H1 (cell line): ENCODE measurements around the gene ZNHIT3. TPM values are rescaled to one million over a fixed set of nuclear protein-coding genes. Genes with fewer than 3 reads are reported as not detected.

Experiments used
- CBX8 ChIP-seq: fragments of 300-800, 300-1000 bp; sonication (generic); IDR thresholded peaks from 2 replicates; pipeline ENCODE4 v1.7.1; 2016; ENCODE audit warnings: low read depth, low read length, borderline replicate concordance
- RBBP5 ChIP-seq: IDR thresholded peaks from 2 replicates; pipeline ENCODE4 v1.7.1; 2012; ENCODE audit warnings: low read depth, mild to moderate bottlenecking, inconsistent platforms, low read length, moderate library complexity, borderline replicate concordance
- RNF2 ChIP-seq: fragments of 200-900, 300-1000 bp; sonication (generic); IDR thresholded peaks from 2 replicates; pipeline ENCODE4 v1.7.1; 2016; ENCODE audit warnings: borderline replicate concordance, low read depth, mild to moderate bottlenecking, antibody characterized with exemption, low read length; ENCODE audit not compliant: poor library complexity, severe bottlenecking; ENCODE audit errors: missing control alignments
- SIRT6 ChIP-seq: IDR thresholded peaks from one replicate; pipeline ENCODE4 v1.7.1; 2012; ENCODE audit warnings: low read length, inconsistent platforms
- ZNF274 ChIP-seq: IDR thresholded peaks from 2 replicates; pipeline ENCODE4 v1.7.0; 2012; ENCODE audit warnings: low read length, borderline replicate concordance; ENCODE audit errors: extremely low read depth
- polyA plus RNA-seq, 7 experiments: library from polyadenylated mRNA; depleted of rRNA in 3 of 7; stranded (reverse) in 5 of 7; unstranded in 2 of 7; fragments of >200 nt in 5 of 7; fragments of 200-250 nt in 2 of 7; gene quantifications; 1 replicate in 5 of 7; 2 replicates in 1 of 7; 4 replicates in 1 of 7; pipeline versions ENCODE4 v1.2.1 to v1.2.3, GENCODE V29; 2011 to 2013; ENCODE audit warnings: missing spikeins in 2 of 7, mixed read lengths in 2 of 7
- total RNA-seq: library from RNA; stranded (reverse); fragmentation: NEBNext Ultra II Directional; extraction: Animal tissue kit (Norgen Biotek cat#: 25700); gene quantifications from 2 replicates; pipeline ENCODE4 v1.2.1, GENCODE V29; 2021
- TF ChIP-seq, protein P1 (sequence below): fragments of 300-600 bp; sonication (generic); IDR thresholded peaks from 2 replicates; pipeline ENCODE4 v1.7.1; 2012; ENCODE audit warnings: low read length, moderate library complexity, mild to moderate bottlenecking, inconsistent platforms; ENCODE audit not compliant: insufficient replicate concordance
- TF ChIP-seq, protein P2 (sequence below): IDR thresholded peaks from 2 replicates; pipeline ENCODE4 v1.6.1; 2012; ENCODE audit warnings: inconsistent platforms
- TF ChIP-seq, protein P3 (sequence below), 3 experiments: IDR thresholded peaks; 1 replicate in 2 of 3; 2 replicates in 1 of 3; pipeline versions ENCODE4 v1.5.1 to v1.6.1; 2011; ENCODE audit warnings: low read length in 3 of 3, mild to moderate bottlenecking in 3 of 3, inconsistent platforms in 2 of 3, low read depth in 1 of 3, moderate library complexity in 1 of 3; ENCODE audit not compliant: insufficient read depth in 1 of 3; ENCODE audit errors: control extremely low read depth in 1 of 3

ZNHIT3 gene
- total and polyA plus RNA-seq, 2 of the 8 experiments (the other 6 are each of a cell fraction or from before 2014, with no cell fraction given), result 59.1 to 147 TPM

DNA sequence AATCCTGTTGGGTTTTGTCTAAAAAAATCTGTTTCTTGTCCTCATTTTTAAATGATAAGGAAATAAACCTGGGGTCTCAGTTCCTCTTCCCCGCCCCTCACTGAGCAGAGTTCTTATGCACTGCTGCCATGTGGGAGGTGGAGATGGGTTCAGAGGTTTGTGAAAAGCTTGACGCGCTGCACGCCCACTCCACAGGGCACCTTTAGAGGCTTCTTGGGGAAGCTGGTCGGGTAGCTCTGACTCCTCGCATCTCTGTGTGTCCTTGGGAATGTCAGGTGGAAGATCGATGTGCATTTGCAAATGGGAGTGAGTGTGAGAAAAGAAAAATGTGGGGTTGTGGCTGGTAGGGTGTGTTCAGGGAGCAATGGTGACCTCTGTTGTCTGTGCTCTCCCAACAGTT is 4.7 kb upstream of the ZNHIT3 start (continued):
- TF ChIP-seq, protein P1, sequence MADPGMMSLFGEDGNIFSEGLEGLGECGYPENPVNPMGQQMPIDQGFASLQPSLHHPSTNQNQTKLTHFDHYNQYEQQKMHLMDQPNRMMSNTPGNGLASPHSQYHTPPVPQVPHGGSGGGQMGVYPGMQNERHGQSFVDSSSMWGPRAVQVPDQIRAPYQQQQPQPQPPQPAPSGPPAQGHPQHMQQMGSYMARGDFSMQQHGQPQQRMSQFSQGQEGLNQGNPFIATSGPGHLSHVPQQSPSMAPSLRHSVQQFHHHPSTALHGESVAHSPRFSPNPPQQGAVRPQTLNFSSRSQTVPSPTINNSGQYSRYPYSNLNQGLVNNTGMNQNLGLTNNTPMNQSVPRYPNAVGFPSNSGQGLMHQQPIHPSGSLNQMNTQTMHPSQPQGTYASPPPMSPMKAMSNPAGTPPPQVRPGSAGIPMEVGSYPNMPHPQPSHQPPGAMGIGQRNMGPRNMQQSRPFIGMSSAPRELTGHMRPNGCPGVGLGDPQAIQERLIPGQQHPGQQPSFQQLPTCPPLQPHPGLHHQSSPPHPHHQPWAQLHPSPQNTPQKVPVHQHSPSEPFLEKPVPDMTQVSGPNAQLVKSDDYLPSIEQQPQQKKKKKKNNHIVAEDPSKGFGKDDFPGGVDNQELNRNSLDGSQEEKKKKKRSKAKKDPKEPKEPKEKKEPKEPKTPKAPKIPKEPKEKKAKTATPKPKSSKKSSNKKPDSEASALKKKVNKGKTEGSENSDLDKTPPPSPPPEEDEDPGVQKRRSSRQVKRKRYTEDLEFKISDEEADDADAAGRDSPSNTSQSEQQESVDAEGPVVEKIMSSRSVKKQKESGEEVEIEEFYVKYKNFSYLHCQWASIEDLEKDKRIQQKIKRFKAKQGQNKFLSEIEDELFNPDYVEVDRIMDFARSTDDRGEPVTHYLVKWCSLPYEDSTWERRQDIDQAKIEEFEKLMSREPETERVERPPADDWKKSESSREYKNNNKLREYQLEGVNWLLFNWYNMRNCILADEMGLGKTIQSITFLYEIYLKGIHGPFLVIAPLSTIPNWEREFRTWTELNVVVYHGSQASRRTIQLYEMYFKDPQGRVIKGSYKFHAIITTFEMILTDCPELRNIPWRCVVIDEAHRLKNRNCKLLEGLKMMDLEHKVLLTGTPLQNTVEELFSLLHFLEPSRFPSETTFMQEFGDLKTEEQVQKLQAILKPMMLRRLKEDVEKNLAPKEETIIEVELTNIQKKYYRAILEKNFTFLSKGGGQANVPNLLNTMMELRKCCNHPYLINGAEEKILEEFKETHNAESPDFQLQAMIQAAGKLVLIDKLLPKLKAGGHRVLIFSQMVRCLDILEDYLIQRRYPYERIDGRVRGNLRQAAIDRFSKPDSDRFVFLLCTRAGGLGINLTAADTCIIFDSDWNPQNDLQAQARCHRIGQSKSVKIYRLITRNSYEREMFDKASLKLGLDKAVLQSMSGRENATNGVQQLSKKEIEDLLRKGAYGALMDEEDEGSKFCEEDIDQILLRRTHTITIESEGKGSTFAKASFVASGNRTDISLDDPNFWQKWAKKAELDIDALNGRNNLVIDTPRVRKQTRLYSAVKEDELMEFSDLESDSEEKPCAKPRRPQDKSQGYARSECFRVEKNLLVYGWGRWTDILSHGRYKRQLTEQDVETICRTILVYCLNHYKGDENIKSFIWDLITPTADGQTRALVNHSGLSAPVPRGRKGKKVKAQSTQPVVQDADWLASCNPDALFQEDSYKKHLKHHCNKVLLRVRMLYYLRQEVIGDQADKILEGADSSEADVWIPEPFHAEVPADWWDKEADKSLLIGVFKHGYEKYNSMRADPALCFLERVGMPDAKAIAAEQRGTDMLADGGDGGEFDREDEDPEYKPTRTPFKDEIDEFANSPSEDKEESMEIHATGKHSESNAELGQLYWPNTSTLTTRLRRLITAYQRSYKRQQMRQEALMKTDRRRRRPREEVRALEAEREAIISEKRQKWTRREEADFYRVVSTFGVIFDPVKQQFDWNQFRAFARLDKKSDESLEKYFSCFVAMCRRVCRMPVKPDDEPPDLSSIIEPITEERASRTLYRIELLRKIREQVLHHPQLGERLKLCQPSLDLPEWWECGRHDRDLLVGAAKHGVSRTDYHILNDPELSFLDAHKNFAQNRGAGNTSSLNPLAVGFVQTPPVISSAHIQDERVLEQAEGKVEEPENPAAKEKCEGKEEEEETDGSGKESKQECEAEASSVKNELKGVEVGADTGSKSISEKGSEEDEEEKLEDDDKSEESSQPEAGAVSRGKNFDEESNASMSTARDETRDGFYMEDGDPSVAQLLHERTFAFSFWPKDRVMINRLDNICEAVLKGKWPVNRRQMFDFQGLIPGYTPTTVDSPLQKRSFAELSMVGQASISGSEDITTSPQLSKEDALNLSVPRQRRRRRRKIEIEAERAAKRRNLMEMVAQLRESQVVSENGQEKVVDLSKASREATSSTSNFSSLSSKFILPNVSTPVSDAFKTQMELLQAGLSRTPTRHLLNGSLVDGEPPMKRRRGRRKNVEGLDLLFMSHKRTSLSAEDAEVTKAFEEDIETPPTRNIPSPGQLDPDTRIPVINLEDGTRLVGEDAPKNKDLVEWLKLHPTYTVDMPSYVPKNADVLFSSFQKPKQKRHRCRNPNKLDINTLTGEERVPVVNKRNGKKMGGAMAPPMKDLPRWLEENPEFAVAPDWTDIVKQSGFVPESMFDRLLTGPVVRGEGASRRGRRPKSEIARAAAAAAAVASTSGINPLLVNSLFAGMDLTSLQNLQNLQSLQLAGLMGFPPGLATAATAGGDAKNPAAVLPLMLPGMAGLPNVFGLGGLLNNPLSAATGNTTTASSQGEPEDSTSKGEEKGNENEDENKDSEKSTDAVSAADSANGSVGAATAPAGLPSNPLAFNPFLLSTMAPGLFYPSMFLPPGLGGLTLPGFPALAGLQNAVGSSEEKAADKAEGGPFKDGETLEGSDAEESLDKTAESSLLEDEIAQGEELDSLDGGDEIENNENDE, result no peak
- TF ChIP-seq SIRT6 (no peak), CBX8 (no peak), ZNF274 (no peak), RNF2 (no peak), RBBP5 (no peak)
- TF ChIP-seq, protein P2, sequence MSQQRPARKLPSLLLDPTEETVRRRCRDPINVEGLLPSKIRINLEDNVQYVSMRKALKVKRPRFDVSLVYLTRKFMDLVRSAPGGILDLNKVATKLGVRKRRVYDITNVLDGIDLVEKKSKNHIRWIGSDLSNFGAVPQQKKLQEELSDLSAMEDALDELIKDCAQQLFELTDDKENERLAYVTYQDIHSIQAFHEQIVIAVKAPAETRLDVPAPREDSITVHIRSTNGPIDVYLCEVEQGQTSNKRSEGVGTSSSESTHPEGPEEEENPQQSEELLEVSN, result no peak
- TF ChIP-seq, protein P3, sequence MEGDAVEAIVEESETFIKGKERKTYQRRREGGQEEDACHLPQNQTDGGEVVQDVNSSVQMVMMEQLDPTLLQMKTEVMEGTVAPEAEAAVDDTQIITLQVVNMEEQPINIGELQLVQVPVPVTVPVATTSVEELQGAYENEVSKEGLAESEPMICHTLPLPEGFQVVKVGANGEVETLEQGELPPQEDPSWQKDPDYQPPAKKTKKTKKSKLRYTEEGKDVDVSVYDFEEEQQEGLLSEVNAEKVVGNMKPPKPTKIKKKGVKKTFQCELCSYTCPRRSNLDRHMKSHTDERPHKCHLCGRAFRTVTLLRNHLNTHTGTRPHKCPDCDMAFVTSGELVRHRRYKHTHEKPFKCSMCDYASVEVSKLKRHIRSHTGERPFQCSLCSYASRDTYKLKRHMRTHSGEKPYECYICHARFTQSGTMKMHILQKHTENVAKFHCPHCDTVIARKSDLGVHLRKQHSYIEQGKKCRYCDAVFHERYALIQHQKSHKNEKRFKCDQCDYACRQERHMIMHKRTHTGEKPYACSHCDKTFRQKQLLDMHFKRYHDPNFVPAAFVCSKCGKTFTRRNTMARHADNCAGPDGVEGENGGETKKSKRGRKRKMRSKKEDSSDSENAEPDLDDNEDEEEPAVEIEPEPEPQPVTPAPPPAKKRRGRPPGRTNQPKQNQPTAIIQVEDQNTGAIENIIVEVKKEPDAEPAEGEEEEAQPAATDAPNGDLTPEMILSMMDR (IDR thresholded peaks at IDR 0.05; ENCODE audit: control extremely low read depth in 1 of 3, insufficient read depth in 1 of 3, low read depth in 1 of 3, low read length in 3 of 3), result no peak
